Measurements from ENCODE around the gene RNF212B. TPM values are rescaled to one million over a fixed set of nuclear protein-coding genes. Genes with fewer than 3 reads are reported as not detected.

RNF212B gene
- total and polyA plus RNA-seq, 10 of the 15 experiments (the other 5 are each of a cell fraction or from before 2014, with no cell fraction given): not detected

- peak overlapping the region; percentile 84 for H3K27ac ChIP-seq (ENCODE audit: control insufficient read depth, insufficient read depth)
- in situ Hi-C loops (cut with MboI): no loop called here
- BruUV-seq (replicated peaks): no TSS peak
- TF ChIP-seq ESRRA (IDR thresholded peaks at IDR 0.05; ENCODE audit: low read length): 0 out of 2 replicates have a peak, but pooled peaks have one; percentile 24
- TF ChIP-seq KAT2A (conservative IDR thresholded peaks at IDR 0.05; ENCODE audit: control insufficient read depth, low read depth, low read length): no peak
- no peak for TF ChIP-seq GABPA (IDR thresholded peaks at IDR 0.05; ENCODE audit: low read depth)
- TF ChIP-seq RFX5 (IDR thresholded peaks at IDR 0.05; ENCODE audit: low read depth, low read length): no peak
- TF ChIP-seq HDAC6 (IDR thresholded peaks at IDR 0.05; ENCODE audit: unreplicated experiment): no peak
- no peak for TF ChIP-seq ZNF592 (IDR thresholded peaks at IDR 0.05)
- no peak for TF ChIP-seq NFXL1 (IDR thresholded peaks at IDR 0.05; ENCODE audit: borderline replicate concordance)
- 0 out of 2 replicates have a peak, but pooled peaks have one; percentile 10 for TF ChIP-seq POLR2AphosphoS5 (IDR thresholded peaks at IDR 0.05; ENCODE audit: low read length)
- TF ChIP-seq NBN (IDR thresholded peaks at IDR 0.05): 0 out of 2 replicates have a peak, but pooled peaks have one; percentile 19
- no peak for TF ChIP-seq NKRF (conservative IDR thresholded peaks at IDR 0.05)
- TF ChIP-seq NR2F1 (conservative IDR thresholded peaks at IDR 0.05): no peak
- peak; percentile 35; the same call in 1 of the 2 replicates for TF ChIP-seq SPI1 (IDR thresholded peaks at IDR 0.05; ENCODE audit: borderline replicate concordance, insufficient read depth, low read depth, low read length)
- ATAC-seq (peak; percentile 61), DNase-seq (ENCODE audit: low read depth, low spot score) (no peak), FAIRE-seq (no peak)
- no peaks in the 10 kb centered on the region for H3K27me3 ChIP-seq (replicated peaks in 1 of 2; ENCODE audit: control insufficient read depth in 2 of 2, insufficient read depth in 2 of 2, low read length in 1 of 2)
- H3K79me2 ChIP-seq (ENCODE audit: control insufficient read depth, insufficient read depth, low read length): peaks cover 26% of the 10 kb centered on the region
- peak overlapping the region; percentile 68 for H3K9ac ChIP-seq (ENCODE audit: control insufficient read depth, insufficient read depth, low read length)
- H2AFZ ChIP-seq (ENCODE audit: control insufficient read depth, low read depth, low read length): peak overlapping the region; percentile 82
- RAD21 ChIA-PET (ENCODE audit: unreplicated experiment): interaction anchor here (0.6 to 3.7 kb wide), 5 partner anchors 16 to 235 kb away, joined by 3 to 26 read pairs (median 4); partner anchors contain the start of genes ACIN1, C14orf119, PABPN1 and PPP1R3E
- no peaks in the 10 kb centered on the region for H4K20me1 ChIP-seq (ENCODE audit: control insufficient read depth, insufficient read depth)
- H3K36me3 ChIP-seq (ENCODE audit: control insufficient read depth in 2 of 2, insufficient read depth in 2 of 2, low read length in 1 of 2): peaks cover 0 to 3% of the 10 kb centered on the region in 2 experiments; a peak in 1 of 4 replicates
- peak overlapping the region; percentile 84 for H3K4me3 ChIP-seq
- intact Hi-C loops (cut with micrococcal nuclease; ENCODE audit: unreplicated experiment): loop anchor here (1.0 kb wide), 1 partner anchor 9 kb away; no protein-coding TSS in a partner anchor
- WGBS (ENCODE audit: insufficient coverage, insufficient replicate concordance, low lambda C conversion rate, missing lambda C conversion rate): 1% methylated on average over 17 of the region's 22 CpGs
- peak overlapping the region; percentile 85; the same call in 1 of the 2 replicates for H3K4me2 ChIP-seq (ENCODE audit: control insufficient read depth, insufficient read depth)
- CTCF ChIA-PET: interaction anchor here (1.2 to 3.8 kb wide), 8 partner anchors 11 to 217 kb away, joined by 5 to 36 read pairs (median 12); partner anchors contain the start of genes PABPN1 and PPP1R3E
- POLR2A ChIA-PET: interaction anchor here (0.5 to 4.6 kb wide), 8 partner anchors 9 to 193 kb away, joined by 3 to 40 read pairs (median 6); partner anchors contain the start of genes BCL2L2, PABPN1 and PPP1R3E
- H3K9me3 ChIP-seq (replicated peaks; ENCODE audit: control insufficient read depth, insufficient read depth, low read length): no peaks in the 10 kb centered on the region
- H3K4me1 ChIP-seq (ENCODE audit: control insufficient read depth, insufficient read depth, low read length): peaks cover 6% of the 10 kb centered on the region; the same call in 1 of the 2 replicates
- SMC1A ChIA-PET (ENCODE audit: uncharacterized antibody, unreplicated experiment): interaction anchor here (1.5 to 2.4 kb wide), 2 partner anchors 14 to 94 kb away, joined by 4 to 34 read pairs; partner anchors contain the start of gene PPP1R3E
These were observed 47.8 kb downstream of the RNF212B start for GRCh38 chr14:23285530-23286019.

All from GM12878 (cell line).